Brain microvascular endothelial cell (primary cell): ENCODE results near the gene RMRP.

Experiments
- DNase-seq: peaks from one replicate; pipeline ENCODE4 v3.0.0-alpha.2; 2020
- H3K27ac ChIP-seq: fragments of 250-450 bp; sonication (Bioruptor Pico); 2 replicates; pipeline ENCODE4 v1.5.1; 2020; ENCODE audit warnings: mild to moderate bottlenecking, moderate library complexity
- H3K27me3 ChIP-seq: fragments of 250-450 bp; sonication (Bioruptor Pico); replicated peaks from 2 replicates; pipeline ENCODE4 v1.5.1; 2020; ENCODE audit warnings: mild to moderate bottlenecking
- H3K36me3 ChIP-seq: fragments of 250-450 bp; sonication (Bioruptor Pico); replicated peaks from 2 replicates; pipeline ENCODE4 v1.5.1; 2020; ENCODE audit warnings: mild to moderate bottlenecking
- H3K4me3 ChIP-seq: 2 replicates; pipeline ENCODE4 v1.5.1; 2011; ENCODE audit warnings: low read depth, mild to moderate bottlenecking, control low read depth, low read length, moderate library complexity
- CTCF ChIP-seq: IDR thresholded peaks from 2 replicates; pipeline ENCODE4 v1.5.1; 2011; ENCODE audit warnings: low read depth, mild to moderate bottlenecking, moderate library complexity, low read length, control low read depth, inconsistent platforms; ENCODE audit errors: missing control alignments
- in situ Hi-C: cut with HindIII; loops from 2 replicates; pipeline ENCODE4 v1.10.0; 2017; ENCODE audit warnings: low sequenced_read_pairs, low pct_ligation_motif_present

The RMRP gene

DNA sequence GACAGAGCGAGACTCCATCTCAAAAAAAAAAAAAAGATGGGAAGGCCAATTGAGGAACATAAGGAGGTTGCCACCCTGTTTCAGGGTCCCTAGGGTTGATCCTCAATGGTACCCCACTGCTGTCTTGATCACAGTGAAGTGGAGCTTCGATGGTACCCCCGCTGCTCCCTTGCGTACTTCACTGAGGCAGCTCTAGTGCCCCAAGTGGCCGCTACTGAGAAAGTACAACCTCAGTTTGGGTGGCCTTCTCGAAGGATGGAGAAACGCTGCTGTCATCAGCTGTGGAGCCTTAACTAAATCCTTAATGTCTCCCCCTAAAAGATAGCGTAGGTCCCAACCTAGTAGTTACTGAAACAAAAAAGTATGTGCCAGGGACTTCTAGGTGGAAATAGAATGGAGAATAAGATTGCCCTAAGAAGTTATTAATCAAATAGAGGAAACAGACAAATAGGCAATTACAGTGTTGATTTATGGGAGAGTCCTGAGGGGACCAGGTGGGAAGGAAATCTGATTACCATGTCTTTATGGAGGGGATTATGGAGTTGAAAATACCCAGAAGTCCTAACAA, 46.5 kb downstream of the RMRP start:
- Histone ChIP-seq H3K27ac (no peak overlapping the region), H3K27me3 (peaks cover 7% of the 10 kb centered on the region), H3K4me3 (no peak overlapping the region), H3K36me3 (peaks cover 13% of the 10 kb centered on the region)
- DNase-seq = peak; percentile 34
- peak; percentile 88 for TF ChIP-seq CTCF
- in situ Hi-C loops = no loop called here

GRCh38 chr9:35609820-35610163, 48.0 kb downstream of the RMRP start:
- no peak for DNase-seq
- Histone ChIP-seq H3K36me3 (peaks cover 13% of the 10 kb centered on the region), H3K27ac (no peak overlapping the region), H3K4me3 (no peak overlapping the region), H3K27me3 (no peaks in the 10 kb centered on the region)
- no peak for TF ChIP-seq CTCF
- in situ Hi-C loops = no loop called here

- H3K27me3 ChIP-seq = no peaks in the 10 kb centered on the region
- no peak overlapping the region for H3K4me3 ChIP-seq
These were observed 48.6 kb downstream of the RMRP start for GRCh38 chr9:35609001-35609819.

DNA sequence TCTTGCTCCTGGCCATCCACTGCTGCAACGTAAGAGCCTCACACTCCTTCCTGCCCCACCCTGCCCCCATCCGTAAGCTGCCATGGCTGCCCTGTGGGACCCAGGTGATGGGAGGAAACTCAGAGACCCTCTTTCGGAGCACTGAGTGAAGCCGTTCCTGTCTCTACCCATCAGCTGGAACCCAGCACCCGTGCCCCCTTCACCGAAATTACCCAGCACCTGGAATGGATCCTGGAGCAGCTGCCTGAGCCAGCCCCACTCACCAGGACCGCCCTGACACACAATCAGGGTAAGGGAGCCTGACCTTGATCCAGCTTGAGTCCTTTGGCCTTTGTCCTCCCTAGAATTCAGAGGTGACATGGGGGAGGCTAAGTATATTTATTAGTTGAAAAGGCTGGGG, 49.6 kb downstream of the RMRP start:
- in situ Hi-C loops = no loop called here
- Histone ChIP-seq H3K27ac (no peak overlapping the region), H3K27me3 (no peaks in the 10 kb centered on the region), H3K4me3 (no peak overlapping the region), H3K36me3 (peaks cover 13% of the 10 kb centered on the region)
- no peak for DNase-seq
- TF ChIP-seq CTCF = no peak

More at GRCh38 chr9:35609001-35609819, 48.6 kb downstream of the RMRP start:
- H3K27ac ChIP-seq = no peak overlapping the region
- in situ Hi-C loops = no loop called here
- TF ChIP-seq CTCF = no peak
- peaks cover 13% of the 10 kb centered on the region for H3K36me3 ChIP-seq
- DNase-seq = no peak
